ENCODE results near the gene MOB1B.

The MOB1B gene

DNA sequence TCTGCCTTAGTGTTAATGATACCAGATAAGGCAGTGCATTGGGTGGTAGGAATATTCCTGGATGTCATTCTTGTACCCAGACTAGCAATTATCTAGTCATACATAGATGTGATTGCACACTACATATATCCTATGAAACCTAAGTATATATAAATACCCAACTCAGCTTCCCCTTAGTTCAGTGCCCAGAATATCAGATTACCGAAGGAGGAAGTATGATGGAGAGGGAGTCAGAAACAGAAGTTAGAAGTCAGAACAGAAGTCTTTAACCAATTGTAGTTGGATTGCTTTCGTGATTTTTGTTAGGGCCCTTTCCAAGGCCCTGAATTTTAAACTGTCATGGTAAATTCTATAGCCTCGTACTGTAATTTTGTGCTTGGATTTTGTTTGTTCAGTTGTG is 42.9 kb downstream of the MOB1B start:
- TF ChIP-seq, protein P1, sequence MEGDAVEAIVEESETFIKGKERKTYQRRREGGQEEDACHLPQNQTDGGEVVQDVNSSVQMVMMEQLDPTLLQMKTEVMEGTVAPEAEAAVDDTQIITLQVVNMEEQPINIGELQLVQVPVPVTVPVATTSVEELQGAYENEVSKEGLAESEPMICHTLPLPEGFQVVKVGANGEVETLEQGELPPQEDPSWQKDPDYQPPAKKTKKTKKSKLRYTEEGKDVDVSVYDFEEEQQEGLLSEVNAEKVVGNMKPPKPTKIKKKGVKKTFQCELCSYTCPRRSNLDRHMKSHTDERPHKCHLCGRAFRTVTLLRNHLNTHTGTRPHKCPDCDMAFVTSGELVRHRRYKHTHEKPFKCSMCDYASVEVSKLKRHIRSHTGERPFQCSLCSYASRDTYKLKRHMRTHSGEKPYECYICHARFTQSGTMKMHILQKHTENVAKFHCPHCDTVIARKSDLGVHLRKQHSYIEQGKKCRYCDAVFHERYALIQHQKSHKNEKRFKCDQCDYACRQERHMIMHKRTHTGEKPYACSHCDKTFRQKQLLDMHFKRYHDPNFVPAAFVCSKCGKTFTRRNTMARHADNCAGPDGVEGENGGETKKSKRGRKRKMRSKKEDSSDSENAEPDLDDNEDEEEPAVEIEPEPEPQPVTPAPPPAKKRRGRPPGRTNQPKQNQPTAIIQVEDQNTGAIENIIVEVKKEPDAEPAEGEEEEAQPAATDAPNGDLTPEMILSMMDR (IDR thresholded peaks at IDR 0.05), result no peak
- TF ChIP-seq ZFX (IDR thresholded peaks at IDR 0.05; ENCODE audit: borderline replicate concordance), result no peak
- no peak overlapping the region for H3K27ac ChIP-seq

DNA sequence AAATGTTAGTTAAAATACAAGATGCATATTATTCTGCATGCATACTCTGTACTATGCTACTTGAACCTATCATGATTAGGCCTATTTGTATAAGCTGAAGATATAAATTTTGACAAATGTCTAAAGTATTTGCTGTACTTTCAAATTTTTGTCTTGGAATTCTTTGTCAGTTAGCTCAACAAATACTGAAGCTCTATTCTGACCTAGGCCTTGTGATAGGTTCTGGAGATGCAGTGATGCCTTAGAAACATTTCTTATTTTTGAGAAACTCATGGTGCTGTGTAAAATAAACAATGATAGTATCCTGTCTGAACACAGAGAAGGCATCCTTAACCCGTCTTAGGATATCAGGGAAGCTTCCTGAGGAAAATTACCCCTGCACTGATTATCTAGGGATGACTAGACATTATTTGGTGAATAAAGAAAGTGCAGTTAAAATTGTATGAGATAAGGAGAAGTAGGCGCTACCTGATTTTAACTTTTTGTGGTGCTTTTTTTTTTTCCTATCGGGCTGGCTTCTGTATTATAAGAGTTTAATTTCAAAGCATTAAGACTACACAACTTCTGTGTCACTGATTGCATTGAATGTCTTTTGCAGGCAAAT is 43.4 kb downstream of the MOB1B start:
- H3K27ac ChIP-seq, result no peak overlapping the region
- no peak for TF ChIP-seq ZFX (IDR thresholded peaks at IDR 0.05; ENCODE audit: borderline replicate concordance)
- TF ChIP-seq, protein P1 (IDR thresholded peaks at IDR 0.05), result no peak

DNA sequence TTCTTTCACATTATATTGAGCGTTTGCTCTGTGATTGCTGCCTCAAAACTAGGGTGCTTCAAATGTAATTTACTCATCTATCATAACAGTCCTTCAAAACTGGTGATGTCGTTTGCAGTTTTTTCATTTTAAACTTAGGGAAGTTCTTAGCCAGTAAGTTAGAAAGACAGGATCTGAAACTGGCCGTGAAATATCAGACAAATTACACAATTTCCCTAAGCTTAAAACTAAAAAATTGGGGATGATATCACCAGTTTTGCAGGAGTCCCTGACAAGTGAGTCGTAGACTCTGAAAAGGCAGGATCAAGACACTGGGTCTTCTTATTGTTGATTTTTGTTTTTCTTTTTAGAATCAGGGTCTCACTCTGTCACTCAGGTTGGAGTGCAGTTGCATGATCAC is 44.8 kb downstream of the MOB1B start:
- no peak overlapping the region for H3K27ac ChIP-seq
- TF ChIP-seq, protein P1 (IDR thresholded peaks at IDR 0.05), result no peak
- TF ChIP-seq ZFX (IDR thresholded peaks at IDR 0.05; ENCODE audit: borderline replicate concordance), result no peak

DNA sequence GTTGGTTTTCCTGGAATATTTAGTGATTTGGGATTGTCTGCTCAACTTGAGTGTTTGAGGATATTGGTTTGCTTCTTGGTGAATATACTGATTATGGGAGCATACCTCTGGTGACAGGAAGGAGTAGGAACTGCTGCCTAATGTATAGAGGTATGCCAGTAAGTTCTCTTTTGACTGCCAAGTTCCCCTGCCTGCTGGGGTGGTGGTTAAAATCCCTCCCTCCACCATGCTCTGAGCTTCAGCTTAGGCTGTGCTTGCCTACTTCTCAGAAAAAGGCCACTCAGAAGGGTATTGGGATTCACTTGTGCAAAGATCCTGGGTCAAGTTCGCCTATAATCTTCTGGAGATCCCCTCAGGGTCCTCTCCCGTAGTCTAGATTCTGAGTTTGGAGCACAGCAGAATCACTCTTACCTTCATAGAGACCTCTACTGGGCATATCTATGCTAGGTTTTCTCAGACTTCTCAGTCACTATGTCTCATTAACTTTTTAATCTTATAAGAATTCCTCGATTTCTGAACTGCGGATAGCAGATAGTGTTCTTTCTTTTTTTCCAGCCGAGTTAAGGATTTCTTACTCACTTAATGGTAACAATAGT is 46.6 kb downstream of the MOB1B start:
- TF ChIP-seq ZFX (IDR thresholded peaks at IDR 0.05; ENCODE audit: borderline replicate concordance), result no peak
- TF ChIP-seq, protein P1 (IDR thresholded peaks at IDR 0.05), result no peak
- H3K27ac ChIP-seq, result no peak overlapping the region

DNA sequence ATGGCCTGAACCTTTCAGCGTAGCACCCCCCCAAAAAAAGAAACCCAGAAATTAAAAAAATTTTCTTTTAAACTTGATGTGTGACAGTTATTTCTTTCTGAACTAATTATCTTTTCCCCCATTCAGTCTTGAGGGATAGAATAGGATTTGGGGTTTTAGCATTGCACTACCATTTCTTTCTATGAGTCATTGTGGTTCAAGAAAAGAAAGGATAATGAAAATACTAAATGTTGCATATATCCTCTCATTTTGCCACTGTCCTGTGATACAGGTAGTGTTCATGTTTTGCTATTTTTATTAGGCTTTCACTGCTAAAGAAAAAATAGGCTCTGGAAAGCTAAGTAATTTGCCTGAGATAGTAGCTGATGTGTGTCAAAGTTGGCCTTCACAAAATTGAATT is 51.9 kb downstream of the MOB1B start:
- TF ChIP-seq, protein P1 (IDR thresholded peaks at IDR 0.05), result no peak
- TF ChIP-seq ZFX (IDR thresholded peaks at IDR 0.05; ENCODE audit: borderline replicate concordance), result no peak
- no peak overlapping the region for H3K27ac ChIP-seq

DNA sequence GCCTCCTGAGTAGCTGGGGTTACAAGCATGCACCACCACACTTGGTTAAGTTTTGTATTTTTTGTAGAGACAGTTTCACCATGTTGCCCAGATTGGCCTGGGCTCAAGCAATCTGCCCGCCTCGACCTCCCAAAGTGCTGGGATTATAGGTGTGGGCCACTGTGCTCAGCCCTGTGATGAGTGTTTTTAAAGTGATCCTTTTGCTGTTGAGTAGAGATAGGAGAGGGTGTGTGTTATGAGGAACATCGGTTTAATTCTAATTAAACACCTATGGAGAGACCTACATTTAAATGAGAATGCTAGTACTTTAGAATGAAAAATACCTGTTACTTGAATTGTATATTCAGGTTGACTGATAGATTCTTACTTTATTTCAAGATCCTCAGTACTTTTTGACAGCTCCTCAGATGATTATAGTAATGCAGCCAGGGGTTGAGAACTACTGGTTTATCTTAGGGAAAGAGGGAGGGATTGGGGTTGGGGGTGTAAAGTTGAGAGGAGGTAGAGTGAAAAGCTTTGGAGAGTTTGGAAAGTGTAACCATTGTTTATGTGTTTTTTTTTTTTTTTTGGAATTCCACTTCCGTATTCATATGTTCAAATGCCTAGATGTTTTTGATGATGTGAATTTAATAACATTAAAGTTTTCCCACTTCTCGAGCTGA is 54.5 kb downstream of the MOB1B start:
- TF ChIP-seq ZFX (IDR thresholded peaks at IDR 0.05; ENCODE audit: borderline replicate concordance), result no peak
- TF ChIP-seq, protein P1 (IDR thresholded peaks at IDR 0.05), result no peak
- no peak overlapping the region for H3K27ac ChIP-seq

DNA sequence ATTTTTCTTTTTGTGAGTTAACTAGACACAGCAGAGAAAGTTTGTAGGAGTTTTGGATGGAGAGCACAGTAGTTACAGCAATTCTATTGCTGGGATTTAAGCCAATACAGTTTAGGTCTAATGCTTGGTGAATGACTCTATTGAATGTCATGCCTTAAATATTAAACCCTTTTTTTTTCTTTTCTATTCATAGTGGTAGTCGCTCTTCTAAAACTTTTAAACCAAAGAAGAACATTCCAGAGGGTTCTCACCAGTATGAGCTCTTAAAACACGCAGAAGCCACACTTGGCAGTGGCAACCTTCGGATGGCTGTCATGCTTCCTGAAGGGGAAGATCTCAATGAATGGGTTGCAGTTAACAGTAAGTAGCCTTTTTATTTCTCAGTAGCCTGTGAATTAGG is 56.5 kb downstream of the MOB1B start:
- TF ChIP-seq ZFX (IDR thresholded peaks at IDR 0.05; ENCODE audit: borderline replicate concordance), result no peak
- TF ChIP-seq, protein P1 (IDR thresholded peaks at IDR 0.05), result no peak
- no peak overlapping the region for H3K27ac ChIP-seq
